ENCODE measurements around the gene TMCC3. TPM values are rescaled to one million over a fixed set of nuclear protein-coding genes. Genes with fewer than 3 reads are reported as not detected.
A peak's percentile ranks its signal among the peaks of the same experiment; 100 is the strongest.

TMCC3 gene
- polyA plus RNA-seq, 1 donor (not counting 4 experiments of a cell fraction or from before 2014, with no cell fraction given), result 18.9 TPM

DNA sequence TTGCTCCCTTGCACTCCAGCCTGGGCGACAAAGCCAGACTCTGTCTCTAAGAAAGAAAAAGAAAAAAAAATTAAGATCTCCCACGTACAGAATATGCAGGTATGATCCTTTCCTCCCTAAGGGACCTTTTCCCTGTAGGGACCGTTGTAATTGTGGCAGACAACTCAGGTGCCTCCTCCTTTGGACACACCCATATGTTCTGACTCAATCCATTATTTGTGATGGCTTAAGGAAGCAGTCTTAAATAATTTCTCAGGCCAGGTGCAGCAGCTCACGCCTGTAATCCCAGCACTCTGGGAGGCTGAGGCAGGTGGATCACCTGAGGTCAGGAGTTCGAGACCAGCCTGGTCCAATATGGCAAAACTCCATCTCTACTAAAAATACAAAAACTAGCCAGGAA lies 53.1 kb downstream of the TMCC3 start:
- no peak for DNase-seq (ENCODE audit: low read depth, low spot score)
- Histone ChIP-seq H2AFZ (ENCODE audit: control insufficient read depth, low read length) (no peak overlapping the region), H3K27me3 (ENCODE audit: control insufficient read depth, extremely low read depth, insufficient read depth, low read length) (no peaks in the 10 kb centered on the region), H3K9me1 (ENCODE audit: control insufficient read depth, extremely low read depth, insufficient read depth, low read length) (no peaks in the 10 kb centered on the region), H3K4me3 (ENCODE audit: control insufficient read depth in 2 of 3, extremely low read depth in 1 of 3, insufficient read depth in 2 of 3, low read depth in 1 of 3, low read length in 3 of 3) (no peak overlapping the region), H3K27ac (ENCODE audit: control insufficient read depth, insufficient read depth, low read length) (no peak overlapping the region), H3K36me3 (ENCODE audit: control insufficient read depth in 2 of 2, extremely low read depth in 1 of 2, insufficient read depth in 2 of 2, low read length in 2 of 2) (no peaks in the 10 kb centered on the region), H3K4me1 (ENCODE audit: control insufficient read depth, extremely low read depth, insufficient read depth, low read length) (peaks cover 39% of the 10 kb centered on the region), H4K20me1 (ENCODE audit: control insufficient read depth, extremely low read depth, insufficient read depth, low read length) (no peaks in the 10 kb centered on the region), H3K9ac (ENCODE audit: control insufficient read depth, extremely low read depth, insufficient read depth, low read length) (no peak overlapping the region), H3K4me2 (ENCODE audit: control insufficient read depth, extremely low read depth, insufficient read depth, low read depth, low read length) (no peak overlapping the region), H3K9me3 (ENCODE audit: control insufficient read depth, low read depth, low read length) (no peaks in the 10 kb centered on the region), H3K79me2 (ENCODE audit: control insufficient read depth, insufficient read depth, low read length) (peaks cover 25% of the 10 kb centered on the region)
- dilution Hi-C loops (cut with MboI; ENCODE audit: extremely low pct_ligation_motif_present, low sequenced_read_pairs), result no loop called here
- TF ChIP-seq, protein P1, sequence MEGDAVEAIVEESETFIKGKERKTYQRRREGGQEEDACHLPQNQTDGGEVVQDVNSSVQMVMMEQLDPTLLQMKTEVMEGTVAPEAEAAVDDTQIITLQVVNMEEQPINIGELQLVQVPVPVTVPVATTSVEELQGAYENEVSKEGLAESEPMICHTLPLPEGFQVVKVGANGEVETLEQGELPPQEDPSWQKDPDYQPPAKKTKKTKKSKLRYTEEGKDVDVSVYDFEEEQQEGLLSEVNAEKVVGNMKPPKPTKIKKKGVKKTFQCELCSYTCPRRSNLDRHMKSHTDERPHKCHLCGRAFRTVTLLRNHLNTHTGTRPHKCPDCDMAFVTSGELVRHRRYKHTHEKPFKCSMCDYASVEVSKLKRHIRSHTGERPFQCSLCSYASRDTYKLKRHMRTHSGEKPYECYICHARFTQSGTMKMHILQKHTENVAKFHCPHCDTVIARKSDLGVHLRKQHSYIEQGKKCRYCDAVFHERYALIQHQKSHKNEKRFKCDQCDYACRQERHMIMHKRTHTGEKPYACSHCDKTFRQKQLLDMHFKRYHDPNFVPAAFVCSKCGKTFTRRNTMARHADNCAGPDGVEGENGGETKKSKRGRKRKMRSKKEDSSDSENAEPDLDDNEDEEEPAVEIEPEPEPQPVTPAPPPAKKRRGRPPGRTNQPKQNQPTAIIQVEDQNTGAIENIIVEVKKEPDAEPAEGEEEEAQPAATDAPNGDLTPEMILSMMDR (optimal IDR thresholded peaks at IDR 0.05 in 1 of 3, IDR thresholded peaks at IDR 0.05 in 1 of 3, conservative IDR thresholded peaks at IDR 0.05 in 1 of 3; ENCODE audit: extremely low read depth in 1 of 3, insufficient read depth in 2 of 3, low read length in 3 of 3), result no peak
- no peak for TF ChIP-seq EZH2 (IDR thresholded peaks at IDR 0.05; ENCODE audit: low read length)
- peak; percentile 52 for FAIRE-seq

DNA sequence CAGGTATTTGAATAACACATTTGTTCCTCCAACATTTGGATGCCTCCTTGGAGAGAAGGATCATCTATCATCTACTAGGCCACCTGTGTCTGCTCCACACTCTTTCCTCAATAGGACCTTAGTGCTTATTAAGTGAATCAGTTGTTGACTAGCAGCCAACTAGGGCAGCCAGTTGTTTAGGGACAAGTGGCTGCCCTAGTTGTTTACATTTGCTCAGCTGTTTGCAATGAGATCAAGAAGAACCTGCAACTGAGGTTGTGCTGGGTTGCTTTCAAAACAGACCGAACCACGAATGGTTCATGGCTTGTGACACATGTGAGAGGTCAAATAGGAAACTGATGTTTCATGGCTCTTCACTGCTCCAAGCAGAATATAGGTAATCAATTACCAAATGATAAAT lies 53.8 kb downstream of the TMCC3 start:
- Histone ChIP-seq H3K9me1 (ENCODE audit: control insufficient read depth, extremely low read depth, insufficient read depth, low read length) (no peaks in the 10 kb centered on the region), H2AFZ (ENCODE audit: control insufficient read depth, low read length) (no peak overlapping the region), H3K36me3 (ENCODE audit: control insufficient read depth in 2 of 2, extremely low read depth in 1 of 2, insufficient read depth in 2 of 2, low read length in 2 of 2) (no peaks in the 10 kb centered on the region), H3K4me1 (ENCODE audit: control insufficient read depth, extremely low read depth, insufficient read depth, low read length) (peaks cover 46% of the 10 kb centered on the region), H3K4me2 (ENCODE audit: control insufficient read depth, extremely low read depth, insufficient read depth, low read depth, low read length) (no peak overlapping the region), H3K27ac (ENCODE audit: control insufficient read depth, insufficient read depth, low read length) (no peak overlapping the region), H3K79me2 (ENCODE audit: control insufficient read depth, insufficient read depth, low read length) (peaks cover 25% of the 10 kb centered on the region), H3K4me3 (ENCODE audit: control insufficient read depth in 2 of 3, extremely low read depth in 1 of 3, insufficient read depth in 2 of 3, low read depth in 1 of 3, low read length in 3 of 3) (no peak overlapping the region), H4K20me1 (ENCODE audit: control insufficient read depth, extremely low read depth, insufficient read depth, low read length) (no peaks in the 10 kb centered on the region), H3K9ac (ENCODE audit: control insufficient read depth, extremely low read depth, insufficient read depth, low read length) (no peak overlapping the region), H3K9me3 (ENCODE audit: control insufficient read depth, low read depth, low read length) (no peaks in the 10 kb centered on the region), H3K27me3 (ENCODE audit: control insufficient read depth, extremely low read depth, insufficient read depth, low read length) (no peaks in the 10 kb centered on the region)
- dilution Hi-C loops (cut with MboI; ENCODE audit: extremely low pct_ligation_motif_present, low sequenced_read_pairs), result no loop called here
- DNase-seq (ENCODE audit: low read depth, low spot score), result no peak
- FAIRE-seq, result no peak
- TF ChIP-seq, protein P1 (optimal IDR thresholded peaks at IDR 0.05 in 1 of 3, IDR thresholded peaks at IDR 0.05 in 1 of 3, conservative IDR thresholded peaks at IDR 0.05 in 1 of 3; ENCODE audit: extremely low read depth in 1 of 3, insufficient read depth in 2 of 3, low read length in 3 of 3), result no peak
- no peak for TF ChIP-seq EZH2 (IDR thresholded peaks at IDR 0.05; ENCODE audit: low read length)

All from keratinocyte (primary cell).